Liver (tissue), 3 donors: ENCODE results near the gene POLR2H.

Experiments used
- EGR1 ChIP-seq, 2 donors: IDR thresholded peaks; 2 replicates each; pipeline ENCODE4 v1.6.1; 2016 to 2018; ENCODE audit warnings: antibody characterized with exemption in 2 of 2, low read depth in 2 of 2
- FOXA1 ChIP-seq: IDR thresholded peaks from 2 replicates; pipeline ENCODE4 v1.6.1; 2016; ENCODE audit warnings: antibody characterized with exemption
- GABPA ChIP-seq, 2 donors: IDR thresholded peaks in 1 of 2; conservative IDR thresholded peaks in 1 of 2; 2 replicates each; pipeline ENCODE4 v1.6.1; 2016; ENCODE audit warnings: antibody characterized with exemption in 2 of 2, mild to moderate bottlenecking in 1 of 2, moderate library complexity in 1 of 2
- JUND ChIP-seq, 2 donors: IDR thresholded peaks; 2 replicates each; pipeline ENCODE4 v1.6.1; 2016; ENCODE audit warnings: antibody characterized with exemption in 2 of 2
- NR2F2 ChIP-seq: IDR thresholded peaks from 2 replicates; pipeline ENCODE4 v1.6.1; 2016; ENCODE audit warnings: antibody characterized with exemption
- RAD21 ChIP-seq, 2 donors: IDR thresholded peaks; 2 replicates each; pipeline ENCODE4 v1.6.1; 2016; ENCODE audit warnings: antibody characterized with exemption in 2 of 2, mild to moderate bottlenecking in 2 of 2
- SP1 ChIP-seq: IDR thresholded peaks from 2 replicates; pipeline ENCODE4 v1.6.1; 2018; ENCODE audit warnings: antibody characterized with exemption, mild to moderate bottlenecking
- TAF1 ChIP-seq: conservative IDR thresholded peaks from 2 replicates; pipeline ENCODE4 v1.6.1; 2016; ENCODE audit warnings: antibody characterized with exemption, mild to moderate bottlenecking
- YY1 ChIP-seq: IDR thresholded peaks from 2 replicates; pipeline ENCODE4 v1.6.1; 2016; ENCODE audit warnings: antibody characterized with exemption, mild to moderate bottlenecking
- TF ChIP-seq, protein P1 (sequence below): fragments of 150-350 bp; IDR thresholded peaks from 2 replicates; pipeline ENCODE4 v1.5.1; 2017; ENCODE audit warnings: improper control_type of control experiment, low read depth, low read length; ENCODE audit not compliant: missing input control
- TF ChIP-seq, protein P2 (sequence below): IDR thresholded peaks from 2 replicates; pipeline ENCODE4 v1.6.1; 2016; ENCODE audit warnings: antibody characterized with exemption
- TF ChIP-seq, protein P3 (sequence below): IDR thresholded peaks from 2 replicates; pipeline ENCODE4 v1.6.1; 2016; ENCODE audit warnings: antibody characterized with exemption
- TF ChIP-seq, protein P4 (sequence below): IDR thresholded peaks from 2 replicates; pipeline ENCODE4 v1.6.1; 2016; ENCODE audit warnings: antibody characterized with exemption
- TF ChIP-seq, protein P5 (sequence below): IDR thresholded peaks from 2 replicates; pipeline ENCODE4 v1.6.1; 2016; ENCODE audit warnings: antibody characterized with exemption, mild to moderate bottlenecking
- donor health status: healthy.
- donor health status: healthy.

DNA sequence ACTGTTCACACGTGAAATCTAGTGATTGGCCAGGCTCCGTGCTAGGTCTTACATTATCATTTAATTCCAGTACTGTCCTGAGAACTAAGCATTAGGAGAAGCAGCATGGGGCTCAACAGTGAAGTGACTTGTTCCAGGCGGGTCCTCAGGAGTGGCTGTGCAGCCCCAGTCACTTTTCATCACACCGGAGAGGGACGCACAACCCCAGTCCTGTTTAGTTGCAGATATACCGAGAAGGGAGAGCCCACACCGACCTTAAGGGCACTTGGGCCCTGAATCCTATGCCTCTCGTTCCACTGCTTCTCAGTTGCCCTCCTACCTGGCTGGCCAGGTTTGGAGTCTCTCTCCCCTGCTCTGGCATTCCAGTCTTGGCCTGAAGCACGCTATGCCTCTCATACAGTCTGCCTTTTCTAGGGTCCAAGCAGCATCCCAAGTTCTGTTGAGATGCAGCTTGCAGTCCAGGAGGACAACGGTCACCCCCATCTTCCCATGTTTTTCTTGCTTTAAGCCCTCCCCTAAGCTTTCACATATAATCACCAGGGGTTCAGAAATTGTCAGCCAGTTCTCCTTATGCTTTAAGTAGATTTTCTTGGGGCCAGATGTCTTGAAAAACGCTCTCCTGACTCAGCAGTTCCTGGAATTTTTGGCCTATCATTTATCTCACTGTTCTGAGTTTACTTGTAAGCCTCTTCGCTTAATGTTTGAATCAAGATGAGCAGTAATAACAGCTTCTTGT, 14.0 kb upstream of the POLR2H start:
- TF ChIP-seq RAD21 (IDR thresholded peaks at IDR 0.05) (no peak), GABPA (IDR thresholded peaks at IDR 0.05 in 1 of 2, conservative IDR thresholded peaks at IDR 0.05 in 1 of 2) (no peak), YY1 (no peak), SP1 (no peak), FOXA1 (no peak), EGR1 (IDR thresholded peaks at IDR 0.05; ENCODE audit: low read depth in 2 of 2) (no peak), TAF1 (no peak), JUND (IDR thresholded peaks at IDR 0.05) (no peak), NR2F2 (no peak)
- TF ChIP-seq, protein P1, sequence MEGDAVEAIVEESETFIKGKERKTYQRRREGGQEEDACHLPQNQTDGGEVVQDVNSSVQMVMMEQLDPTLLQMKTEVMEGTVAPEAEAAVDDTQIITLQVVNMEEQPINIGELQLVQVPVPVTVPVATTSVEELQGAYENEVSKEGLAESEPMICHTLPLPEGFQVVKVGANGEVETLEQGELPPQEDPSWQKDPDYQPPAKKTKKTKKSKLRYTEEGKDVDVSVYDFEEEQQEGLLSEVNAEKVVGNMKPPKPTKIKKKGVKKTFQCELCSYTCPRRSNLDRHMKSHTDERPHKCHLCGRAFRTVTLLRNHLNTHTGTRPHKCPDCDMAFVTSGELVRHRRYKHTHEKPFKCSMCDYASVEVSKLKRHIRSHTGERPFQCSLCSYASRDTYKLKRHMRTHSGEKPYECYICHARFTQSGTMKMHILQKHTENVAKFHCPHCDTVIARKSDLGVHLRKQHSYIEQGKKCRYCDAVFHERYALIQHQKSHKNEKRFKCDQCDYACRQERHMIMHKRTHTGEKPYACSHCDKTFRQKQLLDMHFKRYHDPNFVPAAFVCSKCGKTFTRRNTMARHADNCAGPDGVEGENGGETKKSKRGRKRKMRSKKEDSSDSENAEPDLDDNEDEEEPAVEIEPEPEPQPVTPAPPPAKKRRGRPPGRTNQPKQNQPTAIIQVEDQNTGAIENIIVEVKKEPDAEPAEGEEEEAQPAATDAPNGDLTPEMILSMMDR = no peak
- TF ChIP-seq, protein P2, sequence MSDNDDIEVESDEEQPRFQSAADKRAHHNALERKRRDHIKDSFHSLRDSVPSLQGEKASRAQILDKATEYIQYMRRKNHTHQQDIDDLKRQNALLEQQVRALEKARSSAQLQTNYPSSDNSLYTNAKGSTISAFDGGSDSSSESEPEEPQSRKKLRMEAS = no peak
- TF ChIP-seq, protein P3, sequence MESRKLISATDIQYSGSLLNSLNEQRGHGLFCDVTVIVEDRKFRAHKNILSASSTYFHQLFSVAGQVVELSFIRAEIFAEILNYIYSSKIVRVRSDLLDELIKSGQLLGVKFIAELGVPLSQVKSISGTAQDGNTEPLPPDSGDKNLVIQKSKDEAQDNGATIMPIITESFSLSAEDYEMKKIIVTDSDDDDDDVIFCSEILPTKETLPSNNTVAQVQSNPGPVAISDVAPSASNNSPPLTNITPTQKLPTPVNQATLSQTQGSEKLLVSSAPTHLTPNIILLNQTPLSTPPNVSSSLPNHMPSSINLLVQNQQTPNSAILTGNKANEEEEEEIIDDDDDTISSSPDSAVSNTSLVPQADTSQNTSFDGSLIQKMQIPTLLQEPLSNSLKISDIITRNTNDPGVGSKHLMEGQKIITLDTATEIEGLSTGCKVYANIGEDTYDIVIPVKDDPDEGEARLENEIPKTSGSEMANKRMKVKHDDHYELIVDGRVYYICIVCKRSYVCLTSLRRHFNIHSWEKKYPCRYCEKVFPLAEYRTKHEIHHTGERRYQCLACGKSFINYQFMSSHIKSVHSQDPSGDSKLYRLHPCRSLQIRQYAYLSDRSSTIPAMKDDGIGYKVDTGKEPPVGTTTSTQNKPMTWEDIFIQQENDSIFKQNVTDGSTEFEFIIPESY = no peak
- TF ChIP-seq, protein P4, sequence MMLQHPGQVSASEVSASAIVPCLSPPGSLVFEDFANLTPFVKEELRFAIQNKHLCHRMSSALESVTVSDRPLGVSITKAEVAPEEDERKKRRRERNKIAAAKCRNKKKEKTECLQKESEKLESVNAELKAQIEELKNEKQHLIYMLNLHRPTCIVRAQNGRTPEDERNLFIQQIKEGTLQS = no peak
- TF ChIP-seq, protein P5, sequence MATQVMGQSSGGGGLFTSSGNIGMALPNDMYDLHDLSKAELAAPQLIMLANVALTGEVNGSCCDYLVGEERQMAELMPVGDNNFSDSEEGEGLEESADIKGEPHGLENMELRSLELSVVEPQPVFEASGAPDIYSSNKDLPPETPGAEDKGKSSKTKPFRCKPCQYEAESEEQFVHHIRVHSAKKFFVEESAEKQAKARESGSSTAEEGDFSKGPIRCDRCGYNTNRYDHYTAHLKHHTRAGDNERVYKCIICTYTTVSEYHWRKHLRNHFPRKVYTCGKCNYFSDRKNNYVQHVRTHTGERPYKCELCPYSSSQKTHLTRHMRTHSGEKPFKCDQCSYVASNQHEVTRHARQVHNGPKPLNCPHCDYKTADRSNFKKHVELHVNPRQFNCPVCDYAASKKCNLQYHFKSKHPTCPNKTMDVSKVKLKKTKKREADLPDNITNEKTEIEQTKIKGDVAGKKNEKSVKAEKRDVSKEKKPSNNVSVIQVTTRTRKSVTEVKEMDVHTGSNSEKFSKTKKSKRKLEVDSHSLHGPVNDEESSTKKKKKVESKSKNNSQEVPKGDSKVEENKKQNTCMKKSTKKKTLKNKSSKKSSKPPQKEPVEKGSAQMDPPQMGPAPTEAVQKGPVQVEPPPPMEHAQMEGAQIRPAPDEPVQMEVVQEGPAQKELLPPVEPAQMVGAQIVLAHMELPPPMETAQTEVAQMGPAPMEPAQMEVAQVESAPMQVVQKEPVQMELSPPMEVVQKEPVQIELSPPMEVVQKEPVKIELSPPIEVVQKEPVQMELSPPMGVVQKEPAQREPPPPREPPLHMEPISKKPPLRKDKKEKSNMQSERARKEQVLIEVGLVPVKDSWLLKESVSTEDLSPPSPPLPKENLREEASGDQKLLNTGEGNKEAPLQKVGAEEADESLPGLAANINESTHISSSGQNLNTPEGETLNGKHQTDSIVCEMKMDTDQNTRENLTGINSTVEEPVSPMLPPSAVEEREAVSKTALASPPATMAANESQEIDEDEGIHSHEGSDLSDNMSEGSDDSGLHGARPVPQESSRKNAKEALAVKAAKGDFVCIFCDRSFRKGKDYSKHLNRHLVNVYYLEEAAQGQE = no peak
